A549 treated with Hydrocortisone at 1 μM for 4 hours (cell line): ENCODE measurements around the gene INPP5D. TPM values are rescaled to one million over a fixed set of nuclear protein-coding genes. Genes with fewer than 3 reads are reported as not detected.

Source experiments
- total RNA-seq: library from RNA; stranded (reverse); fragments of 200-300 nt; extraction: Qiagen RNA extraction; gene quantifications from 5 replicates; pipeline ENCODE4 v1.2.3, GENCODE V29; 2022

The INPP5D gene
- total RNA-seq: 0.43 to 0.69 TPM (median 0.54 TPM) in 5 replicates

DNA sequence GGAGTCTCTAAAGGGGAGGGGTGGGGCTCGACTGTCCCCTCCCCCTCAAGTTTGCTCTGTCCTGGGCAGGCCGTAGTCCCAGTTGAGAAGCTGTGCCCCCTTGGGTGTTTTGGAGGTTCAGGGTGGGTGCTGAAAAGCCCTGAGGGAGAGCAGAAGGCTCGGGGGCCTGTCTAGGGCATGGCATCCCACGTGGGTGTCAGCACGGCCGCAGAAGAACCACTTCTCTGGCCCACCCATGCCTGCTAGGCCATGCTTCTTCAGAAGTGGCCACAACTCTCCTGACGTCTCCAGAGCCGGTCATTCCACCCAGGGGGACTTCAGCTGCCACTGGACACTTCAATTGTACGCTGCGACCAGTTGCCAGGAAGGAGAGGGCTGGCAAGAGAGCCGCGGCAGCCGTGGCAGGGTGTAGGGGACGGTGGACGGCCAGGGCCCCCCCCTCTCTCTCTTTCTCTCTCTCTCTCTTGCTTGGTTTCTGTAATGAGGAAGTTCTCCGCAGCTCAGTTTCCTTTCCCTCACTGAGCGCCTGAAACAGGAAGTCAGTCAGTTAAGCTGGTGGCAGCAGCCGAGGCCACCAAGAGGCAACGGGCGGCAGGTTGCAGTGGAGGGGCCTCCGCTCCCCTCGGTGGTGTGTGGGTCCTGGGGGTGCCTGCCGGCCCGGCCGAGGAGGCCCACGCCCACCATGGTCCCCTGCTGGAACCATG, at the start of gene INPP5D:
Gene INPP5D, plus strand, starts transcription at position 546 of the 704 bp plus-strand sequence. Its CDS starts 137 bp downstream, at position 683.

DNA sequence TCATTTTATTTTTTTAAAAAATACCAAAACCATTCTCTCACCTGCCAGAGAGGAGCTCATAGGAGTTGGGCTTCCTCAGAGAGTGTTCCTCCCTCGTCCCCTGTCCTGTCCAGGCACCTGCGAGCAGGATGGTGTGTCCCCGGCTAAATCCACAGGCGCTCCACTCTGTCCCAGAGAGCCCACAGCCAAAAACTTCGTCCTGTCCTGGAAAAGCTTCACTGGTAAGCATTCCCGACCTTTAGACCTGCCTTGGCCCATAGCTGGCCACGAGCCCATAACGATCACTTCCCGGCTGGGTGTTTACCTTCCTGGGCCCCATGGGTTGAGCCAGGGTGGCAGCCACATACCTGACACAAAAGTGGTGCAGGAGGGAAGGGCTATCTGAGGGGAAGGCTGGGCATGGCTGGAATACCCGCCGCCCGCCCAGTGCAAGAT, 47.1 kb upstream of the INPP5D start, which contains the start of gene NGEF:
Gene NGEF, minus strand, starts transcription at position 230 of the 435 bp plus-strand sequence. CDS start 38,366 bp downstream, outside the sequence.

DNA sequence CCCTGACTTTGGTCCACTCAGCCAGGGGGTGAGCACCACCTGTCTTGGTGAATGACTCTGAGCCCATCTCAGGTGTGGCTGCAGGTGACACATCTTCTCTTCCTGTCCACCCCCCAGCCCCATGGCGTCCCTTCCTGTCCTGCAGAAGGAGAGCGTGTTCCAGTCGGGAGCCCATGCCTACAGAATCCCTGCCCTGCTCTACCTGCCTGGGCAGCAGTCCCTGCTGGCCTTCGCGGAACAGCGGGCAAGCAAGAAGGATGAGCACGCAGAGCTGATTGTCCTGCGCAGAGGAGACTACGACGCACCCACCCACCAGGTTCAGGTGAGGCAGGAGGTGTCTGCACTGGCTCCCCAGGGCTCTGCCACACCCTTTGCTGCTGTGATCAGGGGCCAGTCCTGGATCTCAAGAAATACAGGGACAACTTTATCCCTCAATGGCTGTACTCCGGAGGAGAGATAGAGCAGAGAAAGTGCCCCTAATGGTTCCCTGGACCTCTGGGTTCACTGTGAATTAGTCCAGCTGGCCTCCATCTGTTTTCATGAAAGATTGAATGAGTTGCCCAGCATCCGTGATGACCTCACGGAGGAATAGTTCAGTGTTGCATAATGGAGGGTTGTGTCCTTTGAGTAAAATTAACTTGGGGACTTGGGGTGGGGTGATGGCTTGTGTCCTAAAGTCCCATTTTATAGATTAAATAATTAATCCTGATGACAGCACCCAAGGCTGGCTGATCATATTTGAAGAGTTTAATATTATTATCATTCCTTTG, 27.4 kb upstream of the INPP5D start, which contains the start of gene NEU2:
Gene NEU2, plus strand, starts transcription at position 122 of the 770 bp plus-strand sequence. Its CDS starts 0 bp downstream, at position 122.

DNA sequence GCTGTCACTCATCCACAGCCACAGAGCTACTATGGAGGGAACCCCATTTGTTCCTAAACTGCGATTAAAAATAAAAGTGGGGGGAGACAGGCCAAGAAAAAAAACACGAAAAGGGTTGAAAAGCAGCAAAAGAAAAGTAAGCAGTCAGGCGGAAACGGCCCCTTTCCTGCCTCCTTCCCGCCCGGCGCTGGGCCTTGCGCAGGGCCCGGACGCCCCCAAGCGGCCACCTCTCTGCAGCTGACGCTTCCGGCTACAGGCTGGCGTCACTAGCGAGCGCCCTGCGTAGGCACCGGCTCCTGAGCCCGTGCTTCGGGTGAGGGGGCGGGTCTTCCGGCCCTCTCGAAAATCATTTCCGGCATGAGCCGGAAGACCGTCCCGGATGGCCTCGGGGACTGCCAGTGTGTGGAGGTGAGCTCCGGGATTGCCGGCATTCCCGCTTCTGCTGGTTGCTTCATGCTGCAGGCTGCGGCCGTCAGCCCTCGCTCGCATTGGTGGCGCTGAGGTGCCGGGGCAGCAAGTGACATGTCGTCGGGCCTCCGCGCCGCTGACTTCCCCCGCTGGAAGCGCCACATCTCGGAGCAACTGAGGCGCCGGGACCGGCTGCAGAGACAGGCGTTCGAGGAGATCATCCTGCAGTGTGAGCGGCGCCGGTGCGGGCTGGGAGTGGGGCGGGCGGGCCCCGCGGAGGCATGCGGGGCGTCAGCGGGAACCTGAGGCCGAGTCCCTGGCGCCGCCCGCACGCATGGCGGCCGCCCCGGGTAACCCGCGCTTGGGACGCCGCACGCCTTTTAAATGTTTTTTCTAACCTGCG, 191.4 kb downstream of the INPP5D start, which contains the start of gene ATG16L1:
Gene ATG16L1, plus strand, starts transcription at position 368 of the 811 bp plus-strand sequence. Its CDS starts 155 bp downstream, at position 523.

Other genes starting within 250 kb of the INPP5D start
- gene SNORC, start 190.1 kb upstream of the INPP5D start, total RNA-seq: 2.4 to 11.7 TPM (median 10.1 TPM) in 5 replicates
- gene NGEF, start 47.1 kb upstream of the INPP5D start, total RNA-seq: 12.2 to 18.6 TPM (median 15.8 TPM) in 5 replicates
- not detected in 5 replicates for gene NEU2, start 27.7 kb upstream of the INPP5D start, total RNA-seq
- gene ATG16L1, start 191.3 kb downstream of the INPP5D start, total RNA-seq: 38.2 to 44.9 TPM (median 40.5 TPM) in 5 replicates
- gene SAG, start 247.5 kb downstream of the INPP5D start, total RNA-seq: not detected in 5 replicates